Vagina (tissue), 2 donors: ENCODE results near the gene MORN4. TPM values are rescaled to one million over a fixed set of nuclear protein-coding genes. Genes with fewer than 3 reads are reported as not detected.
"Not testable (repeated sequence)": the region's sequence is repeated elsewhere in the genome, so short reads cannot be mapped to it uniquely, and the experiment has no call there.

Experiments used
- DNase-seq, 2 donors: peaks; one replicate each; pipeline ENCODE4 v3.0.0-alpha.2; 2017; ENCODE audit errors: extremely low spot score in 2 of 2
- H3K27ac ChIP-seq: fragments of 200-600 bp; sonication (generic); one replicate; pipeline ENCODE4 v1.5.1; 2019
- H3K27me3 ChIP-seq: fragments of 200-600 bp; sonication (generic); one replicate; pipeline ENCODE4 v1.5.1; 2019
- H3K36me3 ChIP-seq, 2 donors: fragments of 200-600 bp; sonication (generic); one replicate each; pipeline ENCODE4 v1.5.1; 2017 to 2019
- H3K4me1 ChIP-seq: fragments of 200-600 bp; sonication (generic); one replicate; pipeline ENCODE4 v1.5.1; 2019
- H3K4me3 ChIP-seq, 2 donors: fragments of 200-600 bp; sonication (generic); 1 replicate in 1 of 2; 2 replicates in 1 of 2; pipeline ENCODE4 v1.5.1; 2016 to 2019
- H3K9me3 ChIP-seq: fragments of 200-600 bp; sonication (generic); one replicate; pipeline ENCODE4 v1.5.1; 2019
- CTCF ChIP-seq, 3 experiments: fragments of 450-650 bp in 2 of 3; fragments of 200-600 bp in 1 of 3; sonication (generic) in 1 of 3; IDR thresholded peaks; one replicate each; pipeline ENCODE4 v1.5.1; 2017 to 2019; ENCODE audit warnings: antibody characterized with exemption in 3 of 3, mild to moderate bottlenecking in 2 of 3, moderate library complexity in 2 of 3
- POLR2A ChIP-seq, 2 donors: fragments of 450-650 bp; IDR thresholded peaks; one replicate each; pipeline ENCODE4 v1.6.1; 2017; ENCODE audit warnings: antibody characterized with exemption in 2 of 2, mild to moderate bottlenecking in 2 of 2, moderate library complexity in 2 of 2
- POLR2AphosphoS5 ChIP-seq, 2 donors: sonication (generic); formaldehyde crosslinking; IDR thresholded peaks; one replicate each; pipeline ENCODE4 v1.9.0; 2017; ENCODE audit warnings: antibody characterized with exemption in 2 of 2, mild to moderate bottlenecking in 2 of 2, low read depth in 1 of 2; ENCODE audit not compliant: insufficient read depth in 1 of 2
- intact Hi-C: fragments of 100-400 bp; cut with DNase I; formaldehyde crosslinking; loops from one replicate; pipeline ENCODE4 v1.15.1; 2023
- total RNA-seq: library from RNA; depleted of rRNA; stranded (reverse); fragments of >200 nt; gene quantifications from one replicate; pipeline ENCODE4 v1.2.3, GENCODE V29; 2016

Gene MORN4
- total RNA-seq, 1 donor from 2014 or later = 1.7 TPM

- DNase-seq = no peak
- H3K4me3 ChIP-seq = peak overlapping the region; percentile 76 to 88
- intact Hi-C loops = no loop called here
- TF ChIP-seq POLR2AphosphoS5 (IDR thresholded peaks at IDR 0.05; ENCODE audit: insufficient read depth in 1 of 2, low read depth in 1 of 2) (no peak), POLR2A (IDR thresholded peaks at IDR 0.05) (no peak), CTCF (IDR thresholded peaks at IDR 0.05) (no peak)
- H3K9me3 ChIP-seq = no peaks in the 10 kb centered on the region
- peak overlapping the region; percentile 83 for H3K27ac ChIP-seq
- peaks cover 24% of the 10 kb centered on the region for H3K4me1 ChIP-seq
- H3K27me3 ChIP-seq = no peaks in the 10 kb centered on the region
- peaks cover 0 to 9% of the 10 kb centered on the region in 2 donors for H3K36me3 ChIP-seq
Observed at GRCh38 chr10:97640868-97641811, 7.8 kb upstream of the MORN4 start.

- TF ChIP-seq POLR2A (IDR thresholded peaks at IDR 0.05) = peak in 1 of 2 donors; percentile 87
- peak; percentile 83 to 92 for TF ChIP-seq POLR2AphosphoS5 (IDR thresholded peaks at IDR 0.05; ENCODE audit: insufficient read depth in 1 of 2, low read depth in 1 of 2)
- TF ChIP-seq CTCF (IDR thresholded peaks at IDR 0.05) = peak in 1 of 3 experiments; percentile 2
- H3K36me3 ChIP-seq = peaks cover 0 to 9% of the 10 kb centered on the region in 2 donors
- peaks cover 24% of the 10 kb centered on the region for H3K4me1 ChIP-seq
- H3K27me3 ChIP-seq = no peaks in the 10 kb centered on the region
- peak; percentile 99 for DNase-seq
- H3K27ac ChIP-seq = peak within 1 kb of the TSS; percentile 83
- intact Hi-C loops = no loop called here
- peak within 1 kb of the TSS; percentile 76 to 88 for H3K4me3 ChIP-seq
- no peaks in the 10 kb centered on the region for H3K9me3 ChIP-seq
Observed at GRCh38 chr10:97640174-97640867, 7.0 kb upstream of the MORN4 start, which contains the start of gene PI4K2A. Gene PI4K2A, plus strand, starts transcription at chr10:97640671. Its CDS starts 72 bp downstream, at chr10:97640743.

GRCh38 chr10:97639090-97639489 lies 5.8 kb upstream of the MORN4 start:
- H3K4me3 ChIP-seq, H3K27me3 ChIP-seq, intact Hi-C loops, H3K36me3 ChIP-seq, H3K9me3 ChIP-seq, DNase-seq, H3K27ac ChIP-seq: not testable (repeated sequence)
- H3K4me1 ChIP-seq = peaks cover 24% of the 10 kb centered on the region

GRCh38 chr10:97635577-97635976 lies 2.3 kb upstream of the MORN4 start:
- intact Hi-C loops = no loop called here
- Histone ChIP-seq H3K4me1 (peaks cover 13% of the 10 kb centered on the region), H3K27me3 (no peaks in the 10 kb centered on the region), H3K9me3 (no peaks in the 10 kb centered on the region), H3K36me3 (no peaks in the 10 kb centered on the region), H3K4me3 (no peak overlapping the region), H3K27ac (no peak overlapping the region)
- TF ChIP-seq POLR2A (IDR thresholded peaks at IDR 0.05) = no peak
- no peak for DNase-seq

- Histone ChIP-seq H3K4me3 (peak overlapping the region; percentile 77 to 93), H3K4me1 (peaks cover 13% of the 10 kb centered on the region), H3K9me3 (no peaks in the 10 kb centered on the region), H3K36me3 (no peaks in the 10 kb centered on the region), H3K27ac (no peak overlapping the region), H3K27me3 (no peaks in the 10 kb centered on the region)
- DNase-seq = no peak
- TF ChIP-seq CTCF (IDR thresholded peaks at IDR 0.05) = no peak
- intact Hi-C loops = no loop called here
Observed at GRCh38 chr10:97633921-97634320, 621 bp upstream of the MORN4 start.

- H3K36me3 ChIP-seq = no peaks in the 10 kb centered on the region
- intact Hi-C loops = no loop called here
- no peak overlapping the region for H3K27ac ChIP-seq
- H3K4me1 ChIP-seq = peaks cover 13% of the 10 kb centered on the region
- H3K9me3 ChIP-seq = no peaks in the 10 kb centered on the region
- no peaks in the 10 kb centered on the region for H3K27me3 ChIP-seq
- DNase-seq = no peak
- no peak overlapping the region for H3K4me3 ChIP-seq
- no peak for TF ChIP-seq POLR2A (IDR thresholded peaks at IDR 0.05)
- no peak for TF ChIP-seq POLR2AphosphoS5 (IDR thresholded peaks at IDR 0.05; ENCODE audit: insufficient read depth in 1 of 2, low read depth in 1 of 2)
- no peak for TF ChIP-seq CTCF (IDR thresholded peaks at IDR 0.05)
Observed at GRCh38 chr10:97631098-97631497, 2.2 kb downstream of the MORN4 start.
